Fibroblast of mammary gland (primary cell): ENCODE results near the gene IGF2.

Source experiments
- DNase-seq: peaks from one replicate; pipeline ENCODE4 v3.0.0-alpha.2; 2010; ENCODE audit warnings: low read depth
- H3K4me3 ChIP-seq: 2 replicates; pipeline ENCODE4 v1.5.1; 2011; ENCODE audit warnings: low read depth, mild to moderate bottlenecking, low read length, moderate library complexity; ENCODE audit not compliant: control insufficient read depth
- CTCF ChIP-seq: conservative IDR thresholded peaks from 2 replicates; pipeline ENCODE4 v1.5.1; 2011; ENCODE audit warnings: low read depth, low read length, inconsistent platforms; ENCODE audit not compliant: control insufficient read depth, insufficient read depth

Gene IGF2

DNA sequence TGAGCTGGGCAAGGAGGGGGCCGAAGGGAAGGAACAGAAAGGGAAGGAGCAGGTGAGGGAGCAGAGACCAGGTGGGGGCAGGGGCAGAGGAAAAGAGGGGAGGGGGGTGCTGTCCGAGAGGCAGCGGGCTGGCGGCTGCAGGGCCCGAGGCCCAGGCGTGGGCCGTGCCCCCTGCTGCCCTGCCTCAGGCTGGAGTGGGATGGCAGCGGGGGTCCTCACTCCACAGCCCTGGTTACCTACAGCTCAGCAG is 2.3 kb downstream of the IGF2 start:
- H3K4me3 ChIP-seq: no peak overlapping the region
- DNase-seq: no peak
- no peak for TF ChIP-seq CTCF

DNA sequence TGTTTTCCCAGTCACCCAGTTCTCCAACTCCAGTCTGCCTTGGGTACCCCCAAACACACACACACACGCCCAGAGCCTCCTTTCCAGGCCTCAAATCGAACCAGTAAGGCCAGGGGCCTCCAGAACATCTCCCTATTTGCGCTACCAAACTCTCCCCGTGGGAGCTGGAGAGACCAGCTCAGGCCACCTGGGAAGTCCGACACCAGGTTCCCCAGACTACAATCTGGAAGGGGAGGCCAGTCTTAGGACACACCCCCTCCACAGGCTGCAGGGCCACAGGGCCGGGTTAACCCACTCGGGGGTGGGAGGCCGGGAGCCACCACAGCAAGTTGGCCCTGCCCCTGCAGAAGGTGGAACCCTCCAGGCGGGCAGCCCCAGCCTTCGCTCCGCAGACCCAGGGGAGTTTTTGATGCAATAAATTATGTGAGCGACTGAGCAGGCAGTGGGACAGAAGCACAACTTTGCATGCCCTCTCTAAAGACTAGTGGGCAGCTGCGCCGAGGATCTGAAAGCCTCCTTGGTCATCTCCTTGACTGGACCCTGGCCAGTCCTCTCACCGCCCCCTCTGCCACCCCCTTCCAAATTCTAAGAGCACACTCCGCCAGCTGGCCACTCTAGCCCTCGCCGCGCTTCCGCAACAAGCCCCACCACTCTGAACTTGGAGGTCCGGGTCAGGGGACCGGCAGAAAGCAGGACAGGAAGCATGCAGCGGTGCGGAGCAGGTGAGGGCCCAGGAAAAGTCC is 2.8 kb downstream of the IGF2 start:
- H3K4me3 ChIP-seq: no peak overlapping the region
- no peak for DNase-seq
- TF ChIP-seq CTCF: no peak

GRCh38 chr11:2135648-2136201 is 3.5 kb downstream of the IGF2 start:
- no peak for DNase-seq
- no peak for TF ChIP-seq CTCF
- no peak overlapping the region for H3K4me3 ChIP-seq

- DNase-seq: no peak
- no peak overlapping the region for H3K4me3 ChIP-seq
- TF ChIP-seq CTCF: no peak
These were observed 4.1 kb downstream of the IGF2 start for GRCh38 chr11:2135018-2135569.

- no peak overlapping the region for H3K4me3 ChIP-seq
- DNase-seq: no peak
- TF ChIP-seq CTCF: no peak
These were observed 4.9 kb downstream of the IGF2 start for GRCh38 chr11:2134022-2135010.

GRCh38 chr11:2133241-2134021 is 5.8 kb downstream of the IGF2 start:
- no peak for TF ChIP-seq CTCF
- no peak for DNase-seq
- no peak overlapping the region for H3K4me3 ChIP-seq
